NCI-H82 treated with DMSO at 0.1 percent for 48 hours (cell line): Measurements from ENCODE around the gene DYRK2.

Experiments used
- DNase-seq: peaks from one replicate; lab custom pipeline; 2025; ENCODE audit not compliant: unreplicated experiment; lab: John Stamatoyannopoulos, UW

DYRK2 gene

DNA sequence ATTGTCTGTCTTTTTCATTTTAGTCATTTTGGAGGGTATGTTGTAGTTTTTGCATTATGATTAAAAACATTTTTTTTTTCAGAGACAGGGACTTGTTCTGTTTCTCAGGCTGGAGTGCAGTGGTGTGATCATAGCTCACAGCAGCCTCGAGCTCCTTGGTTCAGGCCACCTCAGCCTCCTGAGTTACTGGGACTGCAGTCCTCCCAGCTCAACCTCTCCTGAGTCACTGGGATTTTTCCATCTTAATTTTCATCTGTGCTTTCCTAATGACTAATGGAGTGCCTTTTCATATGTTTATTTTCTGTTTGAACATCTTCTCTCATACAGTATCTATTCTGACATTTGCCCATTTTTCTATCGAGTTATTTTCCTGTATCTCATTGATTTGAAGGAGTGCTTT, 52.6 kb downstream of the DYRK2 start:
- DNase-seq = no peak

DNA sequence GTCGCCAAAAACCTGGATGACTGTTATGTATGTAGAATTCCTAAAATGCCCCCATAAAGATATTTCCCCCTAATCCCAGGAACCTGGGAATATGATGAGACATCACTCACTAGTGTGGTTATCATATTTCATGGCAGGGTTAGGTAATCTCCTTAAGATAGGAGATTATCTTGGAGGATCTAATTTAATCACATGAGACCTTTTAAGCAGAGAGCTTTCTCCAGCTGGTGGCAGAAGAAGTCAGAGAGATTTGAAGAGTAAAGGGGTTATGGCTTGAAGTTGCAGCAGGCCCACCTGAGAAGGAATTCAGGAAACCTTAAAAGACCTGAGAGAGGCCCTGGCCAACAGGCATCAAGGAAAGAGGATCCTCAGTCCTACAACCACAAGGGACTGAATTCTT, 53.6 kb downstream of the DYRK2 start:
- DNase-seq = peak; percentile 70

DNA sequence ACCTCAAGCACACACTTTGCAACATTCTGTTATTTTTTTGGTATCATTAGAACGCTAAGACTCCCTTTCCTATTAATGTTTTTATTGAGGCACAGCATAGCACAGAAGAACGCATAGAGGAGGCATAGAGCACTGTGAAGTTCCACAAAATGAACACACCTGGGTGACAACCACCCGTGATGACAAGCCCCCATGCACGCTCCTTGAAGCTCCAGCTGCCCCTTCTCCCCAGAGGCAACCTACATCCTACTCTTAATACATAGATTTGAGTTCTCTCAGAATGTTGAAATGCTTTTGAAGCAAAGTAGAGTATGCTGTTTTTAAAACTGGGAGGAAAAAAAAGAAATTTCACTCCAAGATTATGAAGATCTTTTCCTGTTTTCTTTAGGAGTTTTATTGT, 55.5 kb downstream of the DYRK2 start:
- DNase-seq = no peak

DNA sequence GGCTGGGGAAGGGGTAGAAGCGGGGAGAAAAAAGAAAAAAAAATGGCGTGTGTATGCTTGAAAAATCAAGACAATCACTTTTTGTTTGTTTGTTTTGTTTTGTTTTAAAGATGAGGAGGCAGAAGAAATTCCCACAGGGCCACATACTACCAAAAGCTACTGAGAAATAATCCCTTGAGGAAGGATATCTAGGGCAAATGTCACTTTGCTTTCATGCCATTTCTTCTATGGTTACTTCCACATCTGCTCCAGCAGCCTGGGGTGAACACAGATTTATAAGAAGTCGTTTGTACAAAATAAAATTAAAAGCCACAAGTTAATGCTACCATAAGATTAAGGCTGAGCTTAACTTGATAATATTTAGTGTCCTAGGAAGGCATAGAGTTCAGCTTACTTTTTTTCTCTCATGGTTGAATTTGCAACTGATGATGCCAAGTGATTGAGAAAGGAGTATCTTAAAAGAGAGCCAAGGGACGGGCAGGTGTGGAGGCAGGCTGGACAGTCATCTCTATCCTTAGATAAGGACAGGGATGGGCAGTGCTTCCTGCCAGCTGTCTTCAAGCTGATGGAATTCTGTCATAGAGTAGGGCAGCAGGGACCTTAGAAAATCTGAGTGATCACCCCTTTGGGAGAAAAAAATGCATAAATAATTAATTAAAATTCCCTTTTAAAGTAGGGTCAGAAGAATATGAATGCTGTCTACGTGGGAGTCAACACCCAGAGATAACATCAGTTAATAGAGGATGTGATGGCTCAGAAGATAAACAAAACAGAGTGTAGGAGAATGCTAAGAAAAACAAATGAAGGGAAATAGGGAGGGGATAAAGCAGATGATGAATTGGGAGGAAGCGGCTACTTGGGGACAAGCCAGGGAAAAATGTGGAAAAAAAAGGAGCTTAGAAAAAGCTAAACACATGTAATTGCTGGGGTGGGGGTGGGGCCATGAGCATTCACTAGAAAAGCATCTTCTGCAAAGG, 57.1 kb downstream of the DYRK2 start:
- no peak for DNase-seq

DNA sequence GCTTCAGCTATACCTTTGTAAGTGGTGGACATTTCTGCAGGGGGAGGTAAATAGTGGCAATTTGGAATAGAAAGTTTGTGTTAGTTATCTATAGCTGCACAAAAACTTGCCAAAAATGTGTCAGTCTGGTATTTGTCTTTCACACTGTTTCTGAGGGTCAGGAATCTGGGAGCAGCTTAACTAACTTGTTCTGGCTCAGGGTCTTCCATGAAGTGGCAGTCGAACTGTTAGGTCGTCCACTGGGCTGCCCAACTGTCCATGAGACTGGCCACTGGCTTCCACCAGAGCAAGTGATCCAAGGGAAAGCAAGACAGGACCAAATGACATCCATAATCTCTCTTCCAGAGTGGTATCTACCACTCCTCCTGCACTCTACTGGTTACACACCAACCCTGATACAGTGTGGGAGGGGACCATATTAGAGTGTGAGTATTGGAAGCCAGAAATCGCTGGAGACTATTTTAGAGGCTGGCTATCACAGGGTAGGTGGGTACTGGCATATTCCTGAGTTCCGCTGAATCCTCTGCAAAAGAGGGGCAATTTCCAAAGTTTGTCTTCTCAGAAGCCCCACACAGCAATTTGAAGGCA, 60.9 kb downstream of the DYRK2 start:
- DNase-seq = no peak

DNA sequence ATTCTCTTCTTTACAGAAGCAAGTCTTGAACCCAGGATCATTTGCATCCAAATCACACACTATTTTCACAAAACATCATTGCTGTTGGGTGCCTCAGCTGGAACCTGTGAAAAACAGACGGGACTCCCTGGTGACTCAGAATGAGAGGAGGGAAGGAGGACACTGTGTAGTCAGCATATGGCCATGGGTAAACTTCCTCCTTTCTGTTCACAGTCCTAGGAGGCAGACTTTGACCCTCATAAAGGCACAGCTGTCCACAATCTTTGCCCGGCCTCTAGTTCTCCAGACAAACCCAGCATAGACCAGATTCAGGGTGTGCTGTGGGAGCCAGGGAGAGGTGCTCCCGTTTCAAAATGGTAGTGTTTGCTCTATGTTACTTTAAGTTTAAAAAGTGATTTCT, 62.0 kb downstream of the DYRK2 start:
- no peak for DNase-seq

DNA sequence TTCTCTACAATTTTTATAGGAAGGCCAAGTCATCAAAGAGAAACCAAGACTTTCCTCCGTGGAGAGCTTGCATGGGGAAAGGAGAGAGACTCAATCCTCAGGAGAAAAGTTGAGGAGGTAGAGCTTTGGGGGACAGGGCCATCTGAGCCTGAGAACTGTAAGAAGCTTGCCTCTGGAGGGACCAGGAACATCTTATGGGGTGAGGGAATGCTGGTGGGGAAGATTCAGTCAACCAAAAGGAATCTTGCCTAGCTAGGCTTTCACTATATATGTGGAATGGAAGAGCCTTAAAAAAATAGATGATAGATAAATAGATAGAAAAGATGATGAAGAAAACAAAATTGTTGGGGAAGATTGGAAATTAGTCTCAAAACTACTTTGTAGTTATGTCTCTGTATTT, 63.5 kb downstream of the DYRK2 start:
- no peak for DNase-seq

DNA sequence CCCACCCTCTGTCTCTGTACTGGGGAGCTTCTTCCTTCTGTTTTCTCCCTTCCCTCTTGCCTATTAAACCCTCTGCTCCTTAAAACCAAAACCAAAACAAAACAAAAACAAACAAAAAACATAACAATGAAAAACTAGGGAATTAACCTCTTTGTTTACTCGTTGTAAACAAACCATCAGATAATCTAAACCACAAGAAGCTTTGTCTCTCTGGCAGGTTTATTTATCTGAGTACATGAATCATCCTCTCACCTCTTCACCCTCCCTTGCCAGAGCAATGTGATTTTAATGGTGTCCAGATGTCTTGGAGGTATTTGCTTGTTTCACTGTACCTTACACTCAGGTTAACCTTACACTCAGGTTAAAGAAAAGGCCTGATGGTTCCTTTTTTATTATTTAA, 66.1 kb downstream of the DYRK2 start:
- DNase-seq = no peak
